GOT3 (cell line): ENCODE results near the gene FGF5.

Experiments used
- DNase-seq: peaks from one replicate; lab custom pipeline; 2025; ENCODE audit warnings: mixed read lengths; lab: John Stamatoyannopoulos, UW

FGF5 gene

GRCh38 chr4:80336582-80336981, 70.1 kb downstream of the FGF5 start:
- no peak for DNase-seq

GRCh38 chr4:80340036-80340435, 73.6 kb downstream of the FGF5 start:
- no peak for DNase-seq
